H1 (cell line): ENCODE measurements around the gene STT3B. TPM values are rescaled to one million over a fixed set of nuclear protein-coding genes. Genes with fewer than 3 reads are reported as not detected.

Experiments used
- CTCF ChIA-PET: fragments of 300-600 bp; sonication (Branson Sonifier 250); formaldehyde crosslinking; loops from one replicate; lab custom pipeline; 2021; ENCODE audit not compliant: partially characterized antibody; lab: Charles Lee
- POLR2A ChIA-PET: fragments of 300-600 bp; sonication (Branson Sonifier 250); formaldehyde crosslinking; loops from one replicate; lab custom pipeline; 2021; ENCODE audit warnings: inconsistent platforms; ENCODE audit not compliant: partially characterized antibody; lab: Charles Lee
- DNase-seq, 2 experiments: peaks; one replicate each; pipeline versions ENCODE4 v3.0.0 to v3.0.0-alpha.2; 2010 to 2022; ENCODE audit warnings: low spot score in 2 of 2, low read depth in 1 of 2, mixed read lengths in 1 of 2
- FAIRE-seq: peaks from 2 replicates; lab custom pipeline; 2011; peaks lifted over from hg19 to GRCh38; lab: Jason Lieb, UNC
- H2AFZ ChIP-seq: 2 replicates; pipeline ENCODE4 v1.8.1; 2012; ENCODE audit warnings: low read length, inconsistent platforms
- H2AK5ac ChIP-seq: 2 replicates; pipeline ENCODE4 v1.6.1; 2013; ENCODE audit warnings: low read depth, low read length
- H2BK120ac ChIP-seq: replicated peaks from 2 replicates; pipeline ENCODE3; 2013; ENCODE audit warnings: low read depth, low read length, inconsistent platforms
- H2BK12ac ChIP-seq: 2 replicates; pipeline ENCODE4 v1.6.1; 2013; ENCODE audit warnings: low read depth, low read length
- H2BK15ac ChIP-seq: 2 replicates; pipeline ENCODE4 v1.6.1; 2013; ENCODE audit warnings: low read length
- H2BK20ac ChIP-seq: 2 replicates; pipeline ENCODE4 v1.6.1; 2013; ENCODE audit warnings: low read length
- H2BK5ac ChIP-seq: 2 replicates; pipeline ENCODE4 v1.6.1; 2013; ENCODE audit warnings: low read depth, low read length
- H3K14ac ChIP-seq: 2 replicates; pipeline ENCODE4 v1.6.1; 2013; ENCODE audit warnings: inconsistent platforms; ENCODE audit not compliant: insufficient read length
- H3K18ac ChIP-seq: 2 replicates; pipeline ENCODE4 v1.6.1; 2013; ENCODE audit warnings: low read length; ENCODE audit errors: extremely low read depth
- H3K23ac ChIP-seq: 2 replicates; pipeline ENCODE4 v1.6.1; 2013; ENCODE audit warnings: inconsistent platforms; ENCODE audit not compliant: insufficient read length
- H3K23me2 ChIP-seq: 2 replicates; pipeline ENCODE4 v1.6.1; 2013; ENCODE audit warnings: low read depth, low read length
- H3K27ac ChIP-seq: 2 replicates; pipeline ENCODE4 v1.6.1; 2011; ENCODE audit warnings: low read depth, low read length, inconsistent platforms
- H3K27me3 ChIP-seq, 4 experiments: replicated peaks in 1 of 4; 1 replicate in 1 of 4; 2 replicates in 3 of 4; pipeline versions ENCODE4 v1.6.1 to v1.8.1; 2011 to 2013; ENCODE audit warnings: low read length in 3 of 4, mild to moderate bottlenecking in 3 of 4, inconsistent platforms in 2 of 4, mixed read lengths in 2 of 4, moderate library complexity in 1 of 4; ENCODE audit not compliant: control insufficient read depth in 3 of 4, insufficient read depth in 3 of 4; ENCODE audit errors: extremely low read depth in 1 of 4
- H3K36me3 ChIP-seq, 4 experiments: 2 replicates each; pipeline versions ENCODE4 v1.6.1 to v1.8.1; 2011 to 2013; ENCODE audit warnings: mild to moderate bottlenecking in 4 of 4, low read length in 3 of 4, moderate library complexity in 2 of 4, control low read depth in 1 of 4, inconsistent platforms in 1 of 4; ENCODE audit not compliant: insufficient read depth in 4 of 4, control insufficient read depth in 2 of 4
- H3K4ac ChIP-seq: replicated peaks from 2 replicates; pipeline ENCODE3; 2013; ENCODE audit warnings: low read length, low read depth, mixed read lengths, inconsistent platforms; ENCODE audit not compliant: insufficient read length
- H3K4me1 ChIP-seq, 4 experiments: replicated peaks in 1 of 4; 1 replicate in 1 of 4; 2 replicates in 3 of 4; pipeline versions ENCODE4 v1.6.1 to v1.8.1; 2011 to 2013; ENCODE audit warnings: low read length in 3 of 4, inconsistent platforms in 2 of 4, mixed read lengths in 1 of 4; ENCODE audit not compliant: insufficient read depth in 4 of 4, control insufficient read depth in 3 of 4
- H3K4me2 ChIP-seq, 2 experiments: 2 replicates each; pipeline versions ENCODE4 v1.6.1 to v1.8.1; 2011 to 2013; ENCODE audit warnings: low read depth in 2 of 2, low read length in 2 of 2, control low read depth in 1 of 2, inconsistent platforms in 1 of 2, mild to moderate bottlenecking in 1 of 2; ENCODE audit not compliant: insufficient read depth in 1 of 2
- H3K4me3 ChIP-seq, 4 experiments: fragments of 200-600, 300-600 bp in 1 of 4; sonication (generic), shearing (Covaris generic), sonication (Bioruptor Twin) in 1 of 4; 2 replicates each; pipeline versions ENCODE4 v1.5.1 to v1.8.1; 2011 to 2016; ENCODE audit warnings: low read length in 4 of 4, low read depth in 3 of 4, control low read depth in 2 of 4, inconsistent platforms in 2 of 4, mild to moderate bottlenecking in 2 of 4, mixed read lengths in 1 of 4, moderate library complexity in 1 of 4; ENCODE audit not compliant: insufficient read depth in 2 of 4; ENCODE audit errors: extremely low read depth in 1 of 4
- H3K56ac ChIP-seq: replicated peaks from 2 replicates; pipeline ENCODE3; 2013; ENCODE audit warnings: low read depth, mild to moderate bottlenecking, mixed read lengths, low read length, inconsistent platforms; ENCODE audit not compliant: insufficient read length
- H3K79me1 ChIP-seq: 2 replicates; pipeline ENCODE4 v1.6.1; 2013; ENCODE audit warnings: low read depth, low read length, control low read depth
- H3K79me2 ChIP-seq, 2 experiments: 2 replicates each; pipeline versions ENCODE4 v1.6.1 to v1.8.1; 2012 to 2013; ENCODE audit warnings: low read length in 2 of 2, mild to moderate bottlenecking in 2 of 2, inconsistent platforms in 1 of 2; ENCODE audit not compliant: insufficient read depth in 2 of 2, control insufficient read depth in 1 of 2
- H3K9ac ChIP-seq, 4 experiments: replicated peaks in 1 of 4; 1 replicate in 1 of 4; 2 replicates in 3 of 4; pipeline versions ENCODE4 v1.6.1 to v1.8.1; 2011 to 2013; ENCODE audit warnings: low read depth in 3 of 4, low read length in 3 of 4, control low read depth in 2 of 4, mild to moderate bottlenecking in 2 of 4, moderate library complexity in 2 of 4, inconsistent platforms in 1 of 4; ENCODE audit errors: extremely low read depth in 1 of 4
- H3K9me3 ChIP-seq, 2 experiments: 2 replicates each; pipeline versions ENCODE4 v1.6.1 to v1.8.1; 2012 to 2013; ENCODE audit warnings: mild to moderate bottlenecking in 2 of 2, moderate library complexity in 2 of 2, control low read depth in 1 of 2, inconsistent platforms in 1 of 2, low read depth in 1 of 2, low read length in 1 of 2, mixed read lengths in 1 of 2; ENCODE audit not compliant: insufficient read depth in 2 of 2
- H4K20me1 ChIP-seq, 2 experiments: replicated peaks in 1 of 2; 2 replicates each; pipeline versions ENCODE3 to v1.8.1; 2011 to 2013; ENCODE audit warnings: inconsistent platforms in 2 of 2, low read length in 2 of 2, mild to moderate bottlenecking in 1 of 2; ENCODE audit not compliant: insufficient read depth in 2 of 2, control insufficient read depth in 1 of 2
- H4K5ac ChIP-seq: 2 replicates; pipeline ENCODE4 v1.6.1; 2013; ENCODE audit warnings: low read length, low read depth, mixed read lengths, inconsistent platforms; ENCODE audit not compliant: insufficient read length
- H4K8ac ChIP-seq: 2 replicates; pipeline ENCODE4 v1.8.0; 2013; ENCODE audit warnings: mild to moderate bottlenecking, moderate library complexity, low read length, inconsistent platforms; ENCODE audit not compliant: insufficient read depth; ENCODE audit errors: extremely low read depth
- H4K91ac ChIP-seq: replicated peaks from 2 replicates; pipeline ENCODE3; 2013; ENCODE audit warnings: low read length, mixed read lengths, inconsistent platforms; ENCODE audit not compliant: insufficient read length
- RNF2 ChIP-seq: fragments of 200-900, 300-1000 bp; sonication (generic); IDR thresholded peaks from 2 replicates; pipeline ENCODE4 v1.7.1; 2016; ENCODE audit warnings: borderline replicate concordance, low read depth, mild to moderate bottlenecking, antibody characterized with exemption, low read length; ENCODE audit not compliant: poor library complexity, severe bottlenecking; ENCODE audit errors: missing control alignments
- SRF ChIP-seq: IDR thresholded peaks from 2 replicates; pipeline ENCODE4 v1.6.1; 2011; ENCODE audit warnings: mild to moderate bottlenecking, low read depth, low read length, moderate library complexity
- WGBS, 2 experiments: shearing (Covaris generic) in 1 of 2; methylation state at CpG; one replicate each; pipeline versions ENCODE4 v1.1.6 to v1.1.7; 2013 to 2015; ENCODE audit warnings: low lambda C conversion rate in 2 of 2, mixed read lengths in 2 of 2, inconsistent platforms in 1 of 2, low coverage in 1 of 2, missing lambda C conversion rate in 1 of 2; ENCODE audit not compliant: insufficient replicate concordance in 2 of 2, insufficient coverage in 1 of 2, insufficient read length in 1 of 2; ENCODE audit errors: extremely low coverage in 1 of 2, missing lambda C conversion rate in 1 of 2; 5-methylcytosine and 5-hydroxymethylcytosine counted together
- polyA plus RNA-seq, 7 experiments: library from polyadenylated mRNA; depleted of rRNA in 3 of 7; stranded (reverse) in 5 of 7; unstranded in 2 of 7; fragments of >200 nt in 5 of 7; fragments of 200-250 nt in 2 of 7; gene quantifications; 1 replicate in 5 of 7; 2 replicates in 1 of 7; 4 replicates in 1 of 7; pipeline versions ENCODE4 v1.2.1 to v1.2.3, GENCODE V29; 2011 to 2013; ENCODE audit warnings: missing spikeins in 2 of 7, mixed read lengths in 2 of 7
- total RNA-seq: library from RNA; stranded (reverse); fragmentation: NEBNext Ultra II Directional; extraction: Animal tissue kit (Norgen Biotek cat#: 25700); gene quantifications from 2 replicates; pipeline ENCODE4 v1.2.1, GENCODE V29; 2021

STT3B gene
- total and polyA plus RNA-seq, 2 of the 8 experiments (the other 6 are each of a cell fraction or from before 2014, with no cell fraction given) = 43.5 to 134 TPM

DNA sequence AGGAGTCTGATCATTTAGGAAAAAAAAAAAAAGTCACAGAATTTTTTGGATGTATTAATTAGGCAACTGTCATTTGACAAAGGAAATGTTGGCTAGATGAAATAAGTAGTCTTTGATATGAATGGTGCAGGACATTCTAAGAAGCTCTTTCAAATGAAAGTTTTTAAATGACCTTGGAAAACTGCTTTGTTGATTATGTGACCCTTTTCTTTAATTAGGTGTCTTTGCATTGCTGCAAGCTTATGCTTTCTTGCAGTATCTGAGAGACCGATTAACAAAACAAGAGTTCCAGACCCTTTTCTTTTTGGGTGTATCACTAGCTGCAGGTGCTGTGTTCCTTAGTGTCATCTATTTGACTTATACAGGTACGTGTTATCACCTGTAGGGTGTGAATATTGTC is 84.0 kb downstream of the STT3B start:
- TF ChIP-seq RNF2 = no peak
- no peak for TF ChIP-seq SRF
- TF ChIP-seq, all 59 proteins: peak for 0
- Histone ChIP-seq H2AK5ac (no peak overlapping the region), H4K5ac (no peak overlapping the region), H3K23ac (no peak overlapping the region), H3K27me3 (peaks cover 0 to 1% (median 0%) of the 10 kb centered on the region in 4 experiments; a peak in 1 of 7 replicates), H2BK120ac (no peak overlapping the region), H3K4ac (no peak overlapping the region), H3K9me3 (no peaks in the 10 kb centered on the region), H3K9ac (peak overlapping the region in 1 of 4 experiments; percentile 34; a peak in 1 of 7 replicates), H3K4me2 (no peak overlapping the region), H3K18ac (no peak overlapping the region), H3K79me1 (no peaks in the 10 kb centered on the region), H2BK15ac (no peak overlapping the region), H2BK12ac (no peak overlapping the region), H2BK20ac (no peak overlapping the region), H3K14ac (no peak overlapping the region), H3K4me1 (peaks cover 0 to 2% (median 0%) of the 10 kb centered on the region in 4 experiments; a peak in 1 of 7 replicates), H3K23me2 (no peaks in the 10 kb centered on the region), H4K20me1 (no peaks in the 10 kb centered on the region), H2AFZ (no peak overlapping the region), H3K4me3 (no peak overlapping the region), H3K36me3 (peaks cover 0 to 20% (median 3%) of the 10 kb centered on the region in 4 experiments; a peak in 2 of 8 replicates), H3K56ac (no peak overlapping the region), H4K91ac (no peak overlapping the region), H3K79me2 (peaks cover 0 to 20% of the 10 kb centered on the region in 2 experiments; a peak in 2 of 4 replicates), H3K27ac (no peak overlapping the region), H4K8ac (no peak overlapping the region), H2BK5ac (no peak overlapping the region)
- DNase-seq = no peak
- WGBS, 2 experiments = 88% methylated on average over 2 of the region's 2 CpGs; no CpG with 5 or more reads in 1 of the 2 experiments
- FAIRE-seq = no peak
- ChIA-PET CTCF (interaction anchor here (1.0 kb wide), 1 partner anchor 84 kb away, joined by 6 read pairs; the partner anchor contains the start of gene STT3B), POLR2A (no interaction called here)
